ENCODE results near the gene SDCCAG8. TPM values are rescaled to one million over a fixed set of nuclear protein-coding genes. Genes with fewer than 3 reads are reported as not detected.

Gene SDCCAG8
- total RNA-seq, 2 experiments from 2014 or later = 18.3 to 21.2 TPM

DNA sequence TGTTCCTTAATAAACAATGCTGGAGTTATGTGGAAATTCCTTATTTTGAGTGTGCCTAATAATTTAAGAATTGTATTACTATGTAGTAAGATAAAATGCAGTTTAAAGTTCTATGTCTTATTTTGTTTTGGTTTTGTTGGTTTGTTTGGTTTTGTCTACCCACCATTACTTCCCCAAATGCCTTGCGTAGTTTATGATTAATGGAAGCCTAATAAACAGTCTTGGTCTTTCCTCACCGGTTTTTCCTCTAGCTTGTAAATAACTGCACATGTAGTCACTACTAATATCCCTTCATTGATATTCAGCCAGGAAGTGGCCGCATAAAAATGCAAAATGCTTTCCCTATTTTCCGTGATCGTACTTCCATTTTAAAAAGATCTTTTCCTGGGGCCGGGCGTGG, 2.9 kb downstream of the SDCCAG8 start:
- intact Hi-C loops (cut with DNase I, micrococcal nuclease) = loop anchor here (5.0 to 10.0 kb wide), 7 partner anchors 154 to 1741 kb away; partner anchors contain the start of genes ADSS2 (in 1 of the 2), COX20 (in 1 of the 2), DESI2 (in 1 of the 2) and FH (in 1 of the 2)
- Histone ChIP-seq H3K36me3 (ENCODE audit: insufficient read depth, low read length) (no peaks in the 10 kb centered on the region), H3K27ac (ENCODE audit: low read depth in 1 of 2, low read length in 2 of 2) (no peak overlapping the region), H3K4me3 (ENCODE audit: low read length) (no peak overlapping the region), H3K27me3 (ENCODE audit: control insufficient read depth in 1 of 2, insufficient read depth in 2 of 2, low read length in 2 of 2) (no peaks in the 10 kb centered on the region), H3K9me3 (ENCODE audit: control insufficient read depth in 1 of 2, insufficient read depth in 1 of 2, low read length in 2 of 2) (no peaks in the 10 kb centered on the region), H3K4me1 (ENCODE audit: insufficient read depth, low read length) (peaks cover 15% of the 10 kb centered on the region)
- TF ChIP-seq, protein P1, sequence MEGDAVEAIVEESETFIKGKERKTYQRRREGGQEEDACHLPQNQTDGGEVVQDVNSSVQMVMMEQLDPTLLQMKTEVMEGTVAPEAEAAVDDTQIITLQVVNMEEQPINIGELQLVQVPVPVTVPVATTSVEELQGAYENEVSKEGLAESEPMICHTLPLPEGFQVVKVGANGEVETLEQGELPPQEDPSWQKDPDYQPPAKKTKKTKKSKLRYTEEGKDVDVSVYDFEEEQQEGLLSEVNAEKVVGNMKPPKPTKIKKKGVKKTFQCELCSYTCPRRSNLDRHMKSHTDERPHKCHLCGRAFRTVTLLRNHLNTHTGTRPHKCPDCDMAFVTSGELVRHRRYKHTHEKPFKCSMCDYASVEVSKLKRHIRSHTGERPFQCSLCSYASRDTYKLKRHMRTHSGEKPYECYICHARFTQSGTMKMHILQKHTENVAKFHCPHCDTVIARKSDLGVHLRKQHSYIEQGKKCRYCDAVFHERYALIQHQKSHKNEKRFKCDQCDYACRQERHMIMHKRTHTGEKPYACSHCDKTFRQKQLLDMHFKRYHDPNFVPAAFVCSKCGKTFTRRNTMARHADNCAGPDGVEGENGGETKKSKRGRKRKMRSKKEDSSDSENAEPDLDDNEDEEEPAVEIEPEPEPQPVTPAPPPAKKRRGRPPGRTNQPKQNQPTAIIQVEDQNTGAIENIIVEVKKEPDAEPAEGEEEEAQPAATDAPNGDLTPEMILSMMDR (IDR thresholded peaks at IDR 0.05) = no peak
- no peaks in the 10 kb centered on the region for H3K27me3 Mint-ChIP-seq
- peaks cover 30% of the 10 kb centered on the region for H3K36me3 Mint-ChIP-seq (ENCODE audit: low read depth)
- no peak for DNase-seq
- peaks cover 50% of the 10 kb centered on the region for H3K4me1 Mint-ChIP-seq (ENCODE audit: low read depth)
- POLR2A ChIA-PET = no interaction called here
- H3K9me3 Mint-ChIP-seq = no peaks in the 10 kb centered on the region
- no peak overlapping the region for H3K27ac Mint-ChIP-seq
- ATAC-seq (ENCODE audit: poor library complexity) = no peak
- CTCF ChIA-PET = no interaction called here
- H3K4me3 Mint-ChIP-seq = no peak overlapping the region

- H3K9me3 Mint-ChIP-seq = no peaks in the 10 kb centered on the region
- POLR2A ChIA-PET = no interaction called here
- H3K4me3 Mint-ChIP-seq = no peak overlapping the region
- Histone ChIP-seq H3K9me3 (ENCODE audit: control insufficient read depth in 1 of 2, insufficient read depth in 1 of 2, low read length in 2 of 2) (no peaks in the 10 kb centered on the region), H3K36me3 (ENCODE audit: insufficient read depth, low read length) (no peaks in the 10 kb centered on the region), H3K27ac (ENCODE audit: low read depth in 1 of 2, low read length in 2 of 2) (no peak overlapping the region), H3K27me3 (ENCODE audit: control insufficient read depth in 1 of 2, insufficient read depth in 2 of 2, low read length in 2 of 2) (no peaks in the 10 kb centered on the region), H3K4me1 (ENCODE audit: insufficient read depth, low read length) (peaks cover 7% of the 10 kb centered on the region), H3K4me3 (ENCODE audit: low read length) (no peak overlapping the region)
- H3K36me3 Mint-ChIP-seq (ENCODE audit: low read depth) = peaks cover 20% of the 10 kb centered on the region
- H3K4me1 Mint-ChIP-seq (ENCODE audit: low read depth) = peaks cover 52% of the 10 kb centered on the region
- no peak for ATAC-seq (ENCODE audit: poor library complexity)
- no peak for DNase-seq
- H3K27me3 Mint-ChIP-seq = no peaks in the 10 kb centered on the region
- no peak overlapping the region for H3K27ac Mint-ChIP-seq
- CTCF ChIA-PET = no interaction called here
- intact Hi-C loops (cut with DNase I, micrococcal nuclease) = loop anchor here in 1 of 2 experiments (5.0 kb wide), 1 partner anchor 1413 kb away; the partner anchor contains the start of gene EXO1
- TF ChIP-seq, protein P1 (IDR thresholded peaks at IDR 0.05) = no peak
These were observed 4.5 kb downstream of the SDCCAG8 start for GRCh38 chr1:243260221-243260880.

DNA sequence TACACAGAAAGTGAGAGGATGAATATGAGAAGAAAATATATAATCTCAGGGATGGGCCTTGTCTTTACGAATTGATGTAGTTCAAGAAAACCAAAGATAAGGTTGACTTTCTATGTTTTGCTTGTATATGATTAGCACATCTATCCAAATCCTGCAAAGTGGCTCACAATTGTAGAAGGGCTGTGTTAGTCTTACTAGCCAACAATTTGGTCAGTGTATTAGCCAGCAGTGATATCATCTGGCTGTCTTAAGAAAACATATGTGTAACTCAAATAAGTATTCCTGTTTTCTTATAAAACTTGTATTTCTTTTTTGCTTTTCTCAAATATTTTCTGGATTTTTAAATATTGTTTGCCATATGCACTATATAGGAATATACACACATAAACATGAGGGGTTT, 5.5 kb downstream of the SDCCAG8 start:
- Mint-ChIP-seq H3K4me1 (ENCODE audit: low read depth) (peaks cover 41% of the 10 kb centered on the region), H3K36me3 (ENCODE audit: low read depth) (peaks cover 11% of the 10 kb centered on the region), H3K27ac (no peak overlapping the region), H3K27me3 (no peaks in the 10 kb centered on the region), H3K9me3 (no peaks in the 10 kb centered on the region), H3K4me3 (no peak overlapping the region)
- ChIA-PET POLR2A (no interaction called here), CTCF (no interaction called here)
- peaks cover 3% of the 10 kb centered on the region for H3K4me1 ChIP-seq (ENCODE audit: insufficient read depth, low read length)
- no peaks in the 10 kb centered on the region for H3K27me3 ChIP-seq (ENCODE audit: control insufficient read depth in 1 of 2, insufficient read depth in 2 of 2, low read length in 2 of 2)
- H3K4me3 ChIP-seq (ENCODE audit: low read length) = no peak overlapping the region
- H3K9me3 ChIP-seq (ENCODE audit: control insufficient read depth in 1 of 2, insufficient read depth in 1 of 2, low read length in 2 of 2) = no peaks in the 10 kb centered on the region
- intact Hi-C loops (cut with DNase I, micrococcal nuclease) = loop anchor here in 1 of 2 experiments (5.0 kb wide), 1 partner anchor 1414 kb away; the partner anchor contains the start of gene EXO1
- ATAC-seq (ENCODE audit: poor library complexity) (no peak), DNase-seq (no peak)
- H3K27ac ChIP-seq (ENCODE audit: low read depth in 1 of 2, low read length in 2 of 2) = no peak overlapping the region
- no peaks in the 10 kb centered on the region for H3K36me3 ChIP-seq (ENCODE audit: insufficient read depth, low read length)
- TF ChIP-seq, protein P1 (IDR thresholded peaks at IDR 0.05) = no peak

All from CD4-positive, alpha-beta T cell (primary cell).